GM19395 (cell line): Measurements from ENCODE around the gene AKAP5.

Experiments used
- ATAC-seq: cut with Tn5 transposase; IDR thresholded peaks from one replicate; pipeline ENCODE4 v1.9.1; 2021; ENCODE audit warnings: mild to moderate bottlenecking, moderate library complexity; ENCODE audit not compliant: unreplicated experiment

AKAP5 gene, protein sequence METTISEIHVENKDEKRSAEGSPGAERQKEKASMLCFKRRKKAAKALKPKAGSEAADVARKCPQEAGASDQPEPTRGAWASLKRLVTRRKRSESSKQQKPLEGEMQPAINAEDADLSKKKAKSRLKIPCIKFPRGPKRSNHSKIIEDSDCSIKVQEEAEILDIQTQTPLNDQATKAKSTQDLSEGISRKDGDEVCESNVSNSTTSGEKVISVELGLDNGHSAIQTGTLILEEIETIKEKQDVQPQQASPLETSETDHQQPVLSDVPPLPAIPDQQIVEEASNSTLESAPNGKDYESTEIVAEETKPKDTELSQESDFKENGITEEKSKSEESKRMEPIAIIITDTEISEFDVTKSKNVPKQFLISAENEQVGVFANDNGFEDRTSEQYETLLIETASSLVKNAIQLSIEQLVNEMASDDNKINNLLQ

DNA sequence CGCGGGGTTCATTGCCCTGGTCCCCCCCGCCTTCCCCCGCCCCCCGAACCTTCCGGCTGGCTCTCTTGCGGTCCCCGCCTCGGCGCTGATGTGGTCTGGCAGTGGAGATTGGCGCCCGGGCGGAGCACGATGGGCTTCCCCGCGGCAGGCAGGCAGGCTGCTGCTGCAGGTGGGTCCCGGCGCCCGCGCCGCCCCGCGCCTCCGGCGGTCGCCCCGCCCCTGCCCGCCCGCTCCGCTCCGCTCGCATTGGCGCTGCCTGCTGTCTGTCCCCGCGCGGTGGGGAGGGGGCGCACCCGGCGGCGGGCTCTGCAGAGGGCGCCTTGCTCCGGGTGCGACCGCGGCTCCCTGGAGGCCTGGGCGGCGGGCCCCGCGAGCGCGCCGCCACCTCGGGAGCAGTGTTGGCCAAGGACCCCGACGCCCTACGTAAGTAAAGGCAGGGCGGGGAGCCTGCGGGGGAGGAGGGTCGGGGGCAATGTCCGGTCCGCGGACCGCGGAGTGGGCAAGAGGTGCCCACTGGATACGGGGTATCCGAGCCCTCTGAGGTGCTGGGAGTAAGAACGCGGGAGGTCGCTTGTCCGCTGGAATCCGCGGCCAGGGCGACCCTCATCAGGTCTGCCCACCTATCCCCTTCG, at the start of gene AKAP5:
Gene AKAP5, plus strand, starts transcription at position 309 of the 632 bp plus-strand sequence. CDS start 2,896 bp downstream, outside the sequence.
- peak; percentile 59 for ATAC-seq

GRCh38 chr14:64416348-64416932, 48.9 kb upstream of the AKAP5 start:
- no peak for ATAC-seq

DNA sequence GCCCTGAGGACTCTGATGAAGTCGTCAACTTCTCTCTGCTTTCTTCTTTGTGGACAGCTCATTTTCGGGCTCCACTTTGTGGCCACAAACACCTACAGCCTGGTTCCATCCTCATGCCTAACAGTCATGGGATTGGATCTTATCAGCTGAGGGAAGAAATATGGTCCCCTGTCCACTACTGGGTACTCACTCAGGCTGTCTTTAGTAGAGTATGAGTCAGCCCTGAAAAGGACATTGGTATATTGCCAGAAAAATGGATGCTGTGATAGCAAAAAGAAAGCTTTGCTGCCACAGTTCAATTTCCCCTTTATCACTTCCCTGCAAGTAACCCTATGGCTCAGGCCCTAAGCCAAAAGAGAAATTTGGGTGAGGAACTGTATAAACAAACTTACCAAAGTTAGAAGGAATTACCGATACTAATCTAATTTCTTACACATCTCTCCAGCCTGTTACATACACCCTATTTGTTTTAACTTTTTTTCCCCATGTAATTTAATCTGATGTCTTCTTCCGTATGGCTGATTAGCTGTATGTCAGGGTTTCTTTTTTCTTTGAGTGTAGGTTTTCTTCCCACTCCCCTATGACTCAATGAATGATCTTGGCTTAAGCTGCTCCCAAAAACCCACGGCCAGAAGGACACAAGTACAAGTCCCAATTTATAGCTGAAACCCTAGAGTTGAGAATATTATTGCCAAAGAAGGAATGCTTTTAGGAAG, 48.1 kb upstream of the AKAP5 start:
- no peak for ATAC-seq

- ATAC-seq, result no peak
These were observed 47.6 kb upstream of the AKAP5 start for GRCh38 chr14:64417771-64418125.

DNA sequence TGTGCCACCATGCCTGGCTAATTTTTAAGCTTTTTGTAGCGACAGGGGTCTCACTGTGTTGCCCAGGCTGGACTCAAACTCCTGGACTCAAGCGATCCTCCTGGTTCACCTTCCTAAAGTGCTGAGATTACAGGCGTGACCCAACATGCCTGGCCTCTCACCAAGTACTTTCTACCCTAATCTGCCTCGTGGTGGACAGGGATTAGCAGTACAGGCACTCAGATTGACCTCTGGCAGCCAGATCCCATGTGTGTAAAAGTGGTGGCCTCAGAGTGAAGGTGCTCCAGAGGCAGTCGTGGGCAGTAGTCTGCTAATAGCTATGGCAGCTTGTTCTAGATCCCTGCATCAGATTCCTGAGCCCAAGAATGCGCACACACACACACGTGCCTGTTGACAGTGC, 46.3 kb upstream of the AKAP5 start:
- ATAC-seq, result no peak

- no peak for ATAC-seq
These were observed 44.1 kb upstream of the AKAP5 start for GRCh38 chr14:64421166-64421565.

- ATAC-seq, result no peak
These were observed 43.3 kb upstream of the AKAP5 start for GRCh38 chr14:64422005-64422404.

DNA sequence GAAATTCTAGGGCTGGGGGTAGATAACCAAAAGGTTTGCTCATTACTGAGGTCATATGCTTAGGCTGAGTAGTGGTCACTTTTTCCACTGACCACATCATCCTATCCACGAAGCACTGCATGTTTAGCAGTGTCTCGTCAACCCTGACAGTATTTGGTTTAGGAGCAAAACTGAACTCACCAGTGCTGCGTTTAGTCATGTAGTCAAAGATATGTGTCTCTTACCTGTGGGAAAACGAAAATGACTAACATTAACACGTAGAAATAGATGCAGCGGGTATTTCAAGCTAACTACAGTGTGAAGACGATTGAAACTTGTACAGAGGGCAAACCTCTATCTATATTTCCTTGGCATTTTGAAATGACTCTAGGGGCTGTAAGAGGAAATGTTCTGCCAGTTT, 42.5 kb upstream of the AKAP5 start:
- no peak for ATAC-seq

GRCh38 chr14:64423987-64424386, 41.3 kb upstream of the AKAP5 start:
- ATAC-seq, result no peak

DNA sequence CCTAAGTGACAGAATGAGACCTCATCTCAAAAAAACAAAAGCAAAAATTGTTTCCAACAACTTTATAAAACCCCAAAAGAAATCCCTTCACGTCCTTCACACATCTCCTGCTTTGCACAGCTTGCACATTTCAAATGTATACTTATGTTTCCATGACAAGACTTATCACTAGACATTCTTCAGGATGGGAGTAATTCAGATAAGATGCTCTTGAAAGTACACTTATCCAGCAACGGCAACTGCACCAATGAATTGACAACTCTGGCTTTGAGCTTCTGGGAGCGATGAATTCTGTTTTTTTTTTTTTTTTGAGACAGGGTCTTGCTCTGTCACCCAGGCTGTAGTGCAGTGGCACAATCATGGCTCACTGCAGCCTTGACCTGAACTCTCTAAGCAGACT, 30.8 kb upstream of the AKAP5 start:
- no peak for ATAC-seq

GRCh38 chr14:64438181-64438841, 27.0 kb upstream of the AKAP5 start:
- no peak for ATAC-seq

DNA sequence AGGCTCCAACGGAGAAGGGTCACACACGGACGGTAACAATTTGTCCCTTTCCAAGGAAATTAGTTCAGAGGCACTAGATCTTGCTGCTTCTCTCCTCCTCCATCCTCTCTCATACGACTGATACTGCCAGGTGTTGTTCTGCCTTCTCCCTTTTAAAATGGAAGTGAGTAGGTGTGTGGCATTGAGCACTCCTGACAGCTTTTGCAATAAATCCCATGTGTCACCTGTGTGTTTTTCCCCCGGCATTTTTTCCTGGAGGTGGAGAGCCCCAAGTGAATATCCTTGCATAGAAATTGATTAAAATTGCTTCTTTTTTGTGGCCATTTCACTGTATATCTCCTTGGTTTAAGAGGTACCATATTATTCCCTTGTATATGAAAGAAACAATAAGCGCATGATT, 26.2 kb upstream of the AKAP5 start:
- ATAC-seq, result no peak

- ATAC-seq, result no peak
These were observed 24.8 kb upstream of the AKAP5 start for GRCh38 chr14:64440494-64440893.

DNA sequence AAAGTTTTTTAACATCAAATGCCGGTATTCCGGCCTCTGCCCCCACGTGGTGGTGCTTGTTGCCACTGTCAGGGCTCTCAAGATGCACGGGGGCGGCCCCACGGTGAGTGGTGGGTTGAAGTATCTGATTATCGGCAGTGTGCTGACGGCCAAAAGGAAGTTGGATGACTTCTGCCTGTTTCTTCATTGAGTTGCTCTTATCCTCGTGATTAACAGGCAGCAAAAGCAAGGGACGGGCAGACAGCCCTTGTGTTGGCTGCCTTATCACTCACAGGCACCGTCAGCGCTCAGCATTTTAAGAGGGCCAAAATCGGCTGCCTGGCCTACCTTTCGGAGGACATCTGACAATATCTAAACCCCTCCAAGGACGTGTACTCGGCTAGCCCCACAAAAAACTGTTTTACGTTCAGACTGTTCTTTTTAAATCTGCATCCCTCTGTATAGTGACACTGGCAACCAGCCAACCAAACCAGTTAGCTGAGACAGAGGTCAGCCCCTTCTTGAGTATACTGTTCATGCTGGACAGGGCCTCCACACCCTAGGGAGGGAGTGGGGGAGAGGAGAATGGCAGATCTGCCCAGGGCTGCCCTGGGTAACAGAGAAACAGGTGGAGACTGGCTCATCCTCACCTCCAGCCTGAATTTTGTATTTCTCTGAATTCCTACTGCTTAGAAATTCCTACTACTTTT, 22.9 kb upstream of the AKAP5 start:
- no peak for ATAC-seq

DNA sequence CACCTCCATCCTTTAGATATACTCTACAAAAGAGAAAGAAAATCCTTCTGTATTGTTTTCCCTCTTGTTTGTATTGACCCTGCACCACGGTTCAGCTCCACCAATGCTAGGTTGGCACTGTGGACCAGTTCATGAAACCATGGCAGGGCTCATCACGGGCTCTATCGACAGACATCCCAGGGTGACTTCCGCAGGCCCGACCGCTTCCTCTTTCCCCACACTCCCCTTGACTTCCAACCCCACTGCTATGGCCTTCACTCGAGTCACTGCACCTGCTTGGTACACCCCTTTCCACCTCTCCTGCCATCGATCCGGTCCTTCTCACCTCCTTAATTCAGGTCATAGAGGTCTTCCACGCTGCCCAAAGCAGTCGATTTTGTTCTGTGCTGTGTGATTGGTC, 21.2 kb upstream of the AKAP5 start:
- ATAC-seq, result no peak

GRCh38 chr14:64444984-64445845, 20.1 kb upstream of the AKAP5 start:
- ATAC-seq, result peak; percentile 98

GRCh38 chr14:64447876-64448670, 17.2 kb upstream of the AKAP5 start:
- ATAC-seq, result no peak

GRCh38 chr14:64450255-64450654, 15.0 kb upstream of the AKAP5 start:
- no peak for ATAC-seq

DNA sequence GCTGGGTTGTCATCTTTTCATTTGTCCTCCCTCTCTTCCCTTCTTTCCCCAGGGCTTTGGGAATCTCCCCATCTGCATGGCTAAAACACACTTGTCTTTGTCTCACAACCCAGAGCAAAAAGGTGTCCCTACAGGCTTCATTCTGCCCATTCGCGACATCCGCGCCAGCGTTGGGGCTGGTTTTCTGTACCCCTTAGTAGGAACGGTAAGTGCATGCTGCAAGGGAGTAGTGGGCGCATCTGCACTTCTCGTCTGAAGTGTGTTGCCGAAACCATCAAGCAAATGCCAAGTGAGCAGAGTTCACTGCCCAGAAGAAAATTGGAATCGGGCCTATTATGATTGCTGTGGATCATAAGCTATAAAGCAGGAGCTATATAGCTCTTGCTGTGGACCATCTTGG, 10.6 kb upstream of the AKAP5 start:
- no peak for ATAC-seq
